Measurements from ENCODE around the gene STPG4.

DNA sequence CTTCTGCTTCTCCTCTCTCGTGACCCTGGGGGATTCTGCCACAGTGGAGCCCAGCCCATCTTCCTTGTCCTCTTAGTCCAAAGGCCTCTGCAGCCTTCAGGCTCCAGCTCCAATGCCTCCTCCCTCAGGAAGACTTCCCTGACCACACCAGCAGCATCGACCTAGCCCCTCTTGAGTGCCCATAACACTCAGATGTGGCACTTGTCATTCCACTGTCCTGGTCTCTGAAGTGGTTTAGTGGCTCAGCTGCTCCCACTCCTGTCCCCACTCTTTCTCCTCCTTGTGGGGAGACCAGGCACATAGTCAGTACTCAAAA is 97.5 kb downstream of the STPG4 start:
- no peak for TF ChIP-seq POLR2AphosphoS5 (IDR thresholded peaks at IDR 0.05; ENCODE audit: borderline replicate concordance, low read depth, low read length)
- TF ChIP-seq EZH2 (IDR thresholded peaks at IDR 0.05): no peak

Data from SK-N-MC (cell line).